A549 treated with AZD9567 at 1 μM for 4 hours (cell line): ENCODE measurements around the gene FAM177B. TPM values are rescaled to one million over a fixed set of nuclear protein-coding genes. Genes with fewer than 3 reads are reported as not detected.

Source experiments
- total RNA-seq: library from RNA; stranded (reverse); fragments of 200-300 nt; extraction: Qiagen RNA extraction; gene quantifications from 5 replicates; pipeline ENCODE4 v1.2.3, GENCODE V29; 2022; ENCODE audit not compliant: insufficient read depth

Gene FAM177B
- total RNA-seq: not detected in 5 replicates

DNA sequence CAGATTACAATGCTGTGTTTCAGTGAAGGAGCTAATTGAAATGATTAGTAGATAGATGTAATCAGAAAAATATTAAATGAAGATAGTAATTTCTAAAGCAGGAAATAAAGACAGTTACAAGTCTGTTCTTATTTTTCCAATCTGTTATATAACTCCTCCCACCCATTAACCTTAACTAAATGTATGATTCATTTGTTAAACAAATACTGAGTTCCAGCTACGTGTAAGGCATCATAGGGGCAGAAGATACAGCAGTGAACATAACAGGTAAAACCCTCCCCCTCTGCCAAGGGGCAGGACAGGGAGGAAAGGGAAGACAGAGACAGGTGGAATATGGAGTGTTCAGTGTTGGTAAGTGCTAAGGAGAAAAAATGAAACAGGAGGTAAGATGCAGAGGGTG lies at the start of gene FAM177B:
Gene FAM177B, plus strand, starts transcription at position 231 of the 400 bp plus-strand sequence. CDS start 9,344 bp downstream, outside the sequence.

GRCh38 chr1:222712253-222713090 lies 24.5 kb upstream of the FAM177B start, which contains the start of the genes AIDA and BROX:
Gene AIDA (minus strand): TSS chr1:222712491. CDS start chr1:222712317, 174 bp downstream.
Gene BROX (plus strand): TSS chr1:222712564. CDS start chr1:222715700, 3,136 bp downstream.

Other genes starting within 250 kb of the FAM177B start
- gene HHIPL2, start 189.1 kb upstream of the FAM177B start, total RNA-seq: 8.8 to 10.6 TPM (median 10.3 TPM) in 5 replicates
- gene TAF1A, start 147.3 kb upstream of the FAM177B start, total RNA-seq: 7.4 to 10.5 TPM (median 10.0 TPM) in 5 replicates
- 20.8 to 43.2 TPM (median 22.1 TPM) in 5 replicates for gene MIA3, start 119.1 kb upstream of the FAM177B start, total RNA-seq
- gene AIDA, start 24.7 kb upstream of the FAM177B start, total RNA-seq: 61.5 to 83.7 TPM (median 70.5 TPM) in 5 replicates
- gene BROX, start 24.6 kb upstream of the FAM177B start, total RNA-seq: 16.1 to 20.6 TPM (median 18.9 TPM) in 5 replicates
- 2.2 to 3.1 TPM (median 2.2 TPM) in 5 replicates for gene DISP1, start 77.8 kb downstream of the FAM177B start, total RNA-seq